GM19023 (cell line): ENCODE data around the gene KCNK4.
A peak's percentile ranks its signal among the peaks of the same experiment; 100 is the strongest.
"Not testable (repeated sequence)": the region's sequence is repeated elsewhere in the genome, so short reads cannot be mapped to it uniquely, and the experiment has no call there.

ENCODE experiments used
- ATAC-seq: cut with Tn5 transposase; IDR thresholded peaks from one replicate; pipeline ENCODE4 v1.9.1; 2021; ENCODE audit warnings: mild to moderate bottlenecking, moderate library complexity; ENCODE audit not compliant: unreplicated experiment

KCNK4 gene

DNA sequence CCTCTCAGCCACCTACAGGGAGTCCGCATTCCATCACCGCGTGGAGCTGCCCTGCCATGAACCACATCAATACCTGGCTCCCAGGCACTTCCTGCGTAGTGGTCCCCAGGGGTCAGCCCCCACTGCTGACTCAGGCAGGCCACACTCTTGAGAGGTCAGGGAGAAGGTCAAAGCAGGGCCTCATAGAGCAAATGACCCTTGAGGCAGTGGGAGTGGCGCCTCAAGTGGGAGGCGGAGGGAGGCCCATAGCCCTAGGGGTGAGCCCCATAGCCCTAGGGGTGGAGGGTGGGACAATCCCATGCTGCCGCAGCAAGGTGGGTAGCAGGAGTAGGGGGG lies 31.8 kb downstream of the KCNK4 start:
- ATAC-seq, result no peak

DNA sequence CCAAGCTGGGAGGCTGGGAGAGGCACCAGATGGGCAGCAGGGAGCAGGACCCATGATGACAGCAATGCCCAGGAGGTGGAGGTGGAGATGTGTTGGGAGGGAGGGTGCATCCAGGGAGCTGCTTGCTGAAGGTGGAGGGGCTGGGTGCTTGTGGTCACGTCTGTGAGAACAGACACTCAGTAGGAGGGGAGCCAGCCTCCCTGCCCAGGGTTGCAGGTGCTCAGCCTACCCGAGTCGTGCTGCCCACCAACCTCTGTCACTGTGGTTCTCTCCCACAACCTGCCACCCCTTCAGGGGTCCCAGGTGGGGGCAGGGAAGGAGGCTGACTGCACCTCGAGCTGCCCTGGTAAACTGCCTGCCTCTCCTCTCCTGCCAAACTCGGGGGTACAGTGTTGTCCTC lies 32.3 kb downstream of the KCNK4 start:
- ATAC-seq, result no peak

DNA sequence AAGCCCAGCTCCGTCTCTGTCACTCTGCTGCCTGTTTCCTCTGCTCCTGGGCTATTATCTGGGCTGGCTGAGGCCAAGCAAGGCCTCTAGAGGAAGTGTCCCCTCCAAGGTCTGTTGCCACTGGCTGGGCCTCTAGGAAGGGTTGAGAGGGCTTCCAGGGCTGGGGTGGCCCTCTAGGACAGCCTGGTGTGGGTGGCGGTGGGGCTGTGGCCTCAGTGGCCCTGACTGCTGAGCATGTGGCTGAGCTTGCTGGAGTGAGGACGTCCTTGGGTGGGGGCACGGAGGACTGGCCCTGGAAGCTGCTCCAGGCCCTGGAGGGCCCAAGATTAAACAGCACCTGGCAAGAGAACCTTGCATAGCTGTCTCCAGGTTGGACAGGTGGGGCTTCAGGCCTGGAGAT lies 32.9 kb downstream of the KCNK4 start:
- not testable (repeated sequence) for ATAC-seq

DNA sequence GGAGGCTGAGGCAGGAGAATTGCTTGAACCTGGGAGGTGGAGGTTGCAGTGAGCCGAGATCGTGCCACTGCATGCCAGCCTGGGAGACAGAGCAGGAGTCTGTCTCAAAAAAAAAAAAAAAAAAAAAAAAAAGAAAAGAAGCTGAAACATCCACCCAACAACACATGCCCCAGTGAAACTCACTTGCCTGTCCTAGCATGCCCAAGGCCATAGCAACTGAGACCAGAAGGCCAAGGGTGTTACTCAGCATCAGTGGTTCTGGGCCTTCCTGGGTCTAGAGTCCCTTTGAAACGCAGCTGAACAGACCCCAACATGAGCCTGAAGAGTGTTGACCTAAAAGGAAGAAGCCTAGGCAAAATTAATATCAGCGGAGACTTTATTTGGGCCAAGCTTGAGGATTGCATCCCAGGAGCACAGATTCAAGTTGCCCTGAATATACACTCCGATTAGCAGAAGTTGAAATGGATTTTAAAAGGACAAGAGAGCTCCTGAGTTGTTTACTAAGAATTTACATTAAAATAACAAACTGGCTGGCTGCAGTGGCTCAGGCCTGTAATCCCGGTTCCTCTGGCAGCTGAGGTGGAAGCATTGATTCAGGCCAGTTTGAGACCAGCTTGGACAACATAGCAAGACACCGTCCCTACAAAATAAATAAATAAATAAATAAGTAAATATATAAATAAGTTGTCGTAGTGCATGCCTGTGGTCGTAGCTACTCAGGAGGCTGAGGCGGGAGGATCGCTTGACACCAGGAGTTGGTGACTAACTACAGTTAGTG lies 33.8 kb downstream of the KCNK4 start:
- no peak for ATAC-seq

DNA sequence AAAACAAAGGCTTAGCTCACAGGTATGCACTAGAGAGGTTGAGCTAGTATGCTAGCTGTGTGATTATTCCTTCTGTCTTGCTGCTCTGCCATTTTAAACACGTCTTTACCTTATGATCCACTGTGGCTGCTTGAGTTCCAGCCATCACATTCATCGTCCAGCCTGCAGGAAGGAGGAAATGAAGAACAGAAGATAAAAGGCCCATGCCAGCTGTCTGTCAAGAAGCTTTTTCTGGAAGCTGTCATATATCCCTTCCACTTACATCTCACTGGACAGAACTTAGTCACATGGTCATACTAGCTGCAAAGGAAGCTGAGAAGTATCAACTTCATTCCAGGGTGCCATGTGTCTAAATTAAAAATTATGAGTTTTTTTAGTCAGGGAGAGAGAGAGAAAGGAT lies 36.3 kb downstream of the KCNK4 start:
- no peak for ATAC-seq

DNA sequence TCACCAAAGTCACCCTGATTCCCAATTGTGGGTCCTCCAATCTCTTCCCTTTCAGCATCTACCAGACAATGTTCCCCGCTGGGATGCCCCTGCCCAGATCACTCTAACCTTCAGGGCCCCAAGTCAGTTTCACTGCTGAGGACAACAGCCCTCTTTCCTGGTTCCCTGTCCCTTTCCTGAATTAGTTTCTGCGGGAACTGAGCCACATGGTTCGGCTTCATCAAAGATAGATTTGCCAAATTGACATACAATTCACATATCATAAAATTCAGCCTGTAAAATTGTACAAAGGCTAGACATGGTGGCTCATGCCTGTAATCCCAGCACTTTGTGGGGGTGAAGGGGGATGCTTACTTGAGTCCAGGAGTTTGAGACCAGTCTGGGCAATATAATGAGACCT lies 36.9 kb downstream of the KCNK4 start:
- no peak for ATAC-seq

DNA sequence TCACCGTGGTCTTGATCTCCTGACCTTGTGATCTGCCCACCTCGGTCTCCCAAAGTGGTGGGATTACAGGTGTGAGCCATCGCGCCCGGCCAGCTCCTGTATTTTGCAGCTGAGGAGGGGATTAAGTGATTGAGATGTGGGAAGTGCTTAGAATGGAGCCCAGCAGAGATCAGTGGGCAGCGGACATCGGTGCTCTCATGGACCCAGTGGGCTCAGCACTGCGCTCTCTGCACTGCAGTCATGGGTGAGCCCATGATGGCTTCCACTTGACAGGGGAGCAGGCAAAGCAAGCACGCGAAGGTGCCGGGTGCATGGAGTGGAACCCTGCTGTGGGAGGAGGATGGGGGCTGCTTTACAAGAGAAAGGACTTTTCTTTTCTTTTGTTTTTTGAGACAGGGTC lies 39.8 kb downstream of the KCNK4 start:
- ATAC-seq, result no peak

DNA sequence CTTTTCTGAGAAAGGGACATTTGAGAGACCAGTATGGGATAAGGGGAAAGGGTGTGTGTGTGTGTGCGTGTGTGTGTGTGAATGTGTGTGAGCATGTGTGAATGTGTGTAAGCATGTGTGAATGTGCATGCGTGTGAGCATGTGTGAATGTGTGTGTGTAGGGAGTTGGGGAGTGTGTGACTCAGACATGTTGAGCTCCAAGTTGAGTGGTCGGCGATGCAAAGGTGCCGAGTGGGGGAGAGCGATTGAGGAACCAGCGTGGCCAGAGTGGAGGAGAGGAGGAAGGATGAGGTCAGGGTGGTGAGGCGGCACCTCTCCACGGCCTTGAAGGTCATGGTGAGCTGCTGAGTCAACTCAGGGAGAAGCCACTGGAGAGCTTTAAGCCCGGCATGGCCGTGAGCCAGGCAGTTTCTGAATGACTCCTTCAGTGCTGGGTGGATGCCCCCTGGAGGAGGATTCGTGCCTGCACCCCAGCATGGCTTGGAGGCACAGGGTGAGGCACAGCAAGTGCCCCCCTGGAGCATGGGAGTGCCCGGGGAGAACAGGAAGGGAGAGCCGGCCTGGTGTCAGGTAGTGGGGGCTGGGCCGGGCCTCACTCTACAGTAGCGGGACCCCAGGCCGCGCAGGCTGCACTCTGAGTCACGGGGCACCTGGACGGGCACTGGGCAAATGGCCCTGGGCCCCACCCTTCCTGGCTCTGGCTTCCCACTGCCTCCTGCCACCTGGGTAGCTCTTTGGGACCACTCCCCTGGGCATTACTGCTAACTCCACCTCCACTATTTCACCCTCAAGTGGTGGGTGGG lies 40.7 kb downstream of the KCNK4 start:
- ATAC-seq, result peak; percentile 46

DNA sequence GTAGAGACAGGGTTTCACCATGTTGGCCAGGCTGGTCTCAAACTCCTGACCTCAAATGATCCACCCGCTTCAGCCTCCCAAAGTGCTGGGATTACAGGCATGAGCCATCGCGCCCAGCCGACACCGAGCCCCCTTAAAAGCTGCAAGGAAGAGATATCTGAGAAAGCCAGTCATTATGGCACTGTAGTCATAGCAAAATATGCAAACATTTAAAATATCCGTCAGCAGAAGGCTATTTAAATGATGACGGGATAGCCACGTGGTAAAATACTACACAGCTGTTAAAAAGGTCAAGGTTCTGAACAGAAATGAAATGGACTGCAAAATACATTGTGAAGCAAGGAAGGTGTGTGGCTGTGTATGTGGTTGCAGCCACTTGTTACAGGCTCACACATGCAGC lies 42.5 kb downstream of the KCNK4 start:
- no peak for ATAC-seq

DNA sequence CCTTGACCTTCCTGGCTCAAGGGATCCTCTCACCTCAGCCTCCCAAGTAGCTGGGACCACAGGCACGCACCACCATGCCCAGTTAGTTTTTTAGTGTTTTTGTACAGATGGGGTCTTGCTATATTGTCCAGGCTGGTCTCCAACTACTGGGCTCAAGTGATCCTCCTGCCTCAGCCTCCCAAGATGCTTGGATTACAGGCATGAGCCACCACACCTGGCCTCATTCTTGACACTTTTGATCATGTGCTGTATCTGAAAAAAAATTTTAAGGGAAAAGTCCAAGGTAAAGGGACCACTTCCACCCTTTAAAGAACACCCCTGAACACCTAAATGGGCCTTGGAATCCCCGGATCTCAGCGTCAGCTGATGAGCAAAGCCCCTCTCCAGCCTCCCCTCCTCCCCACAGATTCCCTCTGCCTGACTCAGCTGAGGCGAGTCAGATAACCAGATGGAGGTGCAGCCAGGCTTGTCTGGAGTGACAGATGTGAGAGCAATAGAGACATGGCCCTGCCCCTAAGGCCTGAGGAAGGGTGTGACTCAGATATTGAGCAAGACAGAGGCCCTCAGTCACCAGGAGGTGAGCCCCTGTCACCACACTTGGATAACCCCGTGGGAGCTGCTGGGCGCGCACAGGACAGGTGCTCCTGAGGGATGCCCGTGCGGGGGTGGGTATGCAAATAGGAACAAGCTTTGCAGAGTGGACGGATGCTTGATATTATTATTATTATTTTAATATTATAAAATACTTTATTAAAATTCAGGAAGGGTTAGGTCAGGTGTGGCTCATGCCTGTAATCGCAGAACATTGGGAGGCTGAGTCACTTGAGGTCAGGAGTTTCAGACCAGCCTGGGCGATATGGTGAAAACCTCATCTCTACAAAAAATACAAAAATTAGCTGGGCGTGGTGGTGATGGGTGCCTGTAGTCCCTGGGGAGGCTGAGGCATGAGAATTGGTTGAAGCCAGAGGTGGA lies 43.9 kb downstream of the KCNK4 start:
- peak; percentile 80 for ATAC-seq

DNA sequence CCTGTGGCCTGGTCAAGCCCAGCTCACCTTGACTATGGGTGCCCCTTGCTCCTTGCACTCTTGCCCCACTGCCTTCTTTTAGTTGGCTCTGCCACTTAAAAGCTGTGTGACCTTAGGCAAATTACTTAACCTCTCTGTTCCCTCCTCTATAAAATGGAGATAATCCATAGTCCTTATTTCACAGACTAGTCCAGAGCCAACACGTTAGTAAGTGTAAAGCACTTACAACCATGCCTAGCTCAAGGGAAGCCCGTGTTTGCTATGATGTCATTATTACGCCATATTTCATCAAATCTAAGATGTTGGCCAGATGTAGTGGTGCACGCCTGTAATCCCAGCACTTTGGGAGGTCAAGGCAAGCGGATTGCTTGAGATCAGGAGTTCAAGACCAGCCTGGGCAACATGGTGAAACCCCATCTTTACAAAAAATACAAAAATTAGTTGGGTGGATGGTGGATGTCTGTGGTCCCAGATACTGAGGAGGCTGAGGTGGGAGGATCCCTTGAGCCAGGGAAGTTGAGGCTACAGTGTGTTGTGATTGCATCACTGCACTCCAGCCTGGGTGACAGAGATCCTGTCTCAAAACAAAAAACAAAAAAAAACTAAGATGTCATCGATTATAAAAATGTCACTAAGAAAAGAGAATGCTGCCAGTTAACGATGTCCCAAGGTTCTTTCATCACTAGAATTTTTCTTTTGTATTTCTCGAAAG lies 46.6 kb downstream of the KCNK4 start:
- ATAC-seq, result no peak

DNA sequence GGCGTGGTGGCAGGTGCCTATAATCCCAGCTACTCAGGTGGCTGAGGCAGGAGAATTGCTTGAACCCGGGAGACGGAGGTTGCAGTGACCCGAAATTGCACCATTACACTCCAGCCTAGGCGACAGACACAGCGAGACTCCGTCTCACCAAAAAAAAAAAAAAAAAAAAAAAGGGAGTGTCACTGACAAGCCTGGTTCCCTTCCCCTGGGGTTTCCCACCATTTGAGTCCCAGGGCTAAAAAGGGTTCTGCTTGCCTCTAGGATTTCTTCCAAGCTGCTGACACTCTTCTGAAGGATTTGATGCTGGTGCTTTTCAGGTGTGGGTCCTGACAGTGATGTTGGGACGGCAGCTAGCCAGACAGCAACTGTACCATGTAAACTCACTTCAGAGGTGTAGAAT lies 47.6 kb downstream of the KCNK4 start:
- ATAC-seq, result no peak

DNA sequence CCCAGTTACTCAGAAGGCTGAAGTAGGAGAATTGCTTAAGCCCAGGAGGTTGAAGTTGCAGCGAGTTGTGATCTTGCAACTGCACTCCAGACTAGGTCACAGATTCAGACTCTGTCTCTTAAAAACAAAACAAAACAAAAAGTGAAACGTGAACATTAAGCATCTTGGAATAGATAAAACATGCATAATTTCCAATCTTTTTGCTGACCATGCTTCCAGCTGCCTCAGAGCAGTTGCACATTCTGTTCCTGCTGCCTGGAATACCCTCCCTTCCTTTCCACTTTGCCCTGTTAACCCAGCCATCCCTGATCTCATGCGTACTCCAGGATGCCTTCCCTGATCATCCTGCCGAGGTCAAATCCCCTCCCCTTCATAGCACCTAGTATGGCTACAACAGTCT lies 48.2 kb downstream of the KCNK4 start:
- no peak for ATAC-seq

DNA sequence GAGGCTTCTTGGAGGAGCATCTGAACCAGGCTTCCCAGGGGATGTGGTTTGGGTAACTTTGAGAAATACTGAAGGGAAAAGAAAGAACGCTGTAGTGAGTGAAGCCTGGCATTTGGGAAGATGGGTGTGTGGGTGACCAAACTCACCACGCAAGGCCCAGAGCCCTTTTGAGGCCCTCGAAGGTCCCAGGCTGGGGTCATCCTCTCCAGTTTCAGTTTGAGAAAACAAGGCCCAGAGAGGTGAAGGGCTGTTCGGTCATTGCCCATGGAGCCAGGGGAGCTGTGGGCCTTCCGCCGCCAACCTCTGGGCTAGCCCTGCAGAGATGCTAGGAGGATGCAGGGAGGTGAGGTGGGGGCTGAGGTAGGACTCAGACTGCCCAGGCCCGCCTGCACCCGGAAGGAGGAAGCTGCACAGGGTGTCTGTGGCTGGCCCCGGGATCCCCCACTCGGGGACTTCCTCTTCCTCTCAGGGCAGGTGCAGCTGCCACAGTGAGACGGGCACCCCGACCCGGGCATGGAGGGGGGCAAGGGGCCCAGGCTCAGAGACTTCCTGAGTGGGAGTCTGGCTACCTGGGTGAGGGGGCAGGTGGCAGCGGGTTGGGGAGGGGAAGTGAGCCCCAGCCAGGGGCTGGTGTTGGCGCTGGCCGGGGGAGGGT lies 48.8 kb downstream of the KCNK4 start, which contains the start of gene CCDC88B:
CCDC88B (plus strand) TSS at position 451 of the 655 bp plus-strand sequence; CDS start at position 514, 63 bp downstream.
- peak; percentile 61 for ATAC-seq

DNA sequence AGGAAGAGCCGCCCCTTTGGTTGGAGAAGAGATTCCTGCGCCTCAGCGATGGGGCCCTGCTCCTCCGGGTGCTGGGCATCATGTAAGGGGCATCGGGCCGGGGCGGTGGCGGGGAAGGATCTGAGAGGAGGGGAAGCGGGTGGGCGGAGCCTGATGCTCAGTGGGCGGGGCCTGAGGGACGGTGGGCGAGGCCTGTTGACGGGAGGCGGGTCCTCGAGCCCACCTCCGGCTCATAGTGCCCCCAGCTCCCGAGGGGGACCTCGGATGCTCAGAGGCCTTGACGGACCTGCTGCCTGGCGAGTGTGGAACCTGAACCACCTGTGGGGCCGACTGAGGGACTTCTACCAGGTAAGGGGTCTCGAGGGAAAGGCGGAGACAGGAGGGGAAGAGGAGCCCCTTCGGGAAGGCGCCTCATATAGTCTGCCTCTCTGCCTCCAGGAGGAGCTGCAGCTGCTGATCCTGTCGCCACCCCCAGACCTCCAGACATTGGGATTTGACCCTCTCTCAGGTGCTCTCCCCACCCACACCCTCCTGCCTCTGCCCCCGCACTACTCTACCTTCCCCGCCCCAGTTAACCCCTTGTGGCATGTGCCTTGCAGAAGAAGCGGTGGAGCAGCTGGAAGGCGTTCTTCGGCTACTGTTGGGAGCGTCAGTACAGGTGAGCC lies 49.7 kb downstream of the KCNK4 start:
- peak; percentile 25 for ATAC-seq

DNA sequence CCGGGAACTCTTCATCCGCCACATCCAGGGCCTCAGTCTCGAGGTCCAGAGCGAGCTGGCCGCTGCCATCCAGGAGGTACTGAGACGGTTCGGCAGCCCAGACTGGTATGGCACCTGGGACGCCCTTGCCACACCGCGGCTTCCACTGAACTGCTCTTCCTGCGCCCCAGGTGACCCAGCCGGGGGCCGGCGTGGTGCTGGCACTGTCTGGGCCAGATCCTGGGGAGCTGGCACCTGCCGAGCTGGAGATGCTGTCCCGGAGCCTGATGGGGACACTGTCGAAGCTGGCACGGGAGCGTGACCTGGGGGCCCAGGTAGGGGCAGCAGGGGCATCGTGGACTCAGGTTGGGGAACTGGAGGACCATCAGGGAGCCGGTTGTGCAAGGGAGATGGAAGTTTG lies 50.3 kb downstream of the KCNK4 start:
- ATAC-seq, result no peak

DNA sequence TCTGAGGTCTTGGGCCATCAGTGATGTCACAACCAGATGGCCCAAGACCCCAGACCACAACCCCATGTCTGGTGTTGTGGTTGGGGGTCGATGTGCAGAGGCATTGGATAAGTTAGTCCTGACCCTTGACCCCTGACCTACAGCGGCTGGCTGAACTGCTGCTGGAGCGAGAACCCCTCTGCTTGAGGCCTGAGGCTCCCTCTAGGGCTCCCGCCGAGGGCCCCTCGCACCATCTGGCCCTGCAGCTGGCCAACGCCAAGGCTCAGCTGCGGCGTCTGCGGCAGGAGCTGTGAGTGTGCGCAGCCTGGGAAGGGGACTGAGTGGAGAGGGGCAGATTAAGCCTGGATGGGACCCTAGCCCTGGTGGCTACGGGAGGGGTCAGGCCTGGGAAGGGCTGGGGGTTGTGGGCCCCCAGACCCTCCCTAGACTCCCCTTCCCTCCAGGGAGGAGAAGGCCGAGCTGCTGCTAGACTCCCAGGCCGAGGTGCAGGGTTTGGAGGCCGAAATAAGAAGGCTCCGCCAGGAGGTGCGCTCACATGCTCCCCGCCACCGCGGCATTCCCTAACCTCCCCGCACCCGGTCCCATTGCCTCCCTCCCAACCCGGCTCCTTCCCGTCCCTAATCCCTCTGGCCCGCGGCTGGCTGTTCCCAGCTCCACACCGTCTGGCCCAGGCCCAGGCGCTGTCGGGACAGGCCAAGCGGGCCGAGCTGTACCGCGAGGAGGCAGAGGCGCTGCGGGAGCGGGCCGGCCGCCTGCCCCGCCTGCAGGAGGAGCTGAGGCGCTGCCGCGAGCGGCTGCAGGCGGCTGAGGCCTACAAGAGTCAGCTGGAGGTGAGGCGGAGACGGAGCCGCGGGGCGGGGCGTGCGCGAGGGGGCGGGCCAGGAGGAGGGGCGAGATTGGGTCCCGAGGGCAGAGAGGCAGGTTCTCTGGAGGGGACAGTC lies 51.0 kb downstream of the KCNK4 start:
- no peak for ATAC-seq
